ENCODE measurements around the gene NABP1.

DNA sequence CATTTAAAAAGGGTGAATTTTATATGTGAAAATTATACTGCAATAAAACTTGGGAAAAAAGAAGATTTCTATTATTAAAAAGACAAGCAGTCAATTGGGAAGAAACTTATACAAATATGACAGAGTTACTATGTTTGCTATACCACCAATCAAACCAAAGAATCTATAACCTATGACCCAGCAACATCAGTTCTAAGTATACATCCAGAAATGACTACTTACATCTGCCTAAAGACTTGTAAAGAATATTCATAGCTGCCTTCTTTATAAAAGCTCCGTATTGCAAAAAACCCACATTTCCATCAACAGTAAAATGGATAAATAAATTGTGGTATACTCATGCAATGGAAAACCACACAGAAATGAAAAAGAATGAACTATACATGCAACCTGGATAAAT lies 32.9 kb upstream of the NABP1 start:
- TF ChIP-seq, protein P1, sequence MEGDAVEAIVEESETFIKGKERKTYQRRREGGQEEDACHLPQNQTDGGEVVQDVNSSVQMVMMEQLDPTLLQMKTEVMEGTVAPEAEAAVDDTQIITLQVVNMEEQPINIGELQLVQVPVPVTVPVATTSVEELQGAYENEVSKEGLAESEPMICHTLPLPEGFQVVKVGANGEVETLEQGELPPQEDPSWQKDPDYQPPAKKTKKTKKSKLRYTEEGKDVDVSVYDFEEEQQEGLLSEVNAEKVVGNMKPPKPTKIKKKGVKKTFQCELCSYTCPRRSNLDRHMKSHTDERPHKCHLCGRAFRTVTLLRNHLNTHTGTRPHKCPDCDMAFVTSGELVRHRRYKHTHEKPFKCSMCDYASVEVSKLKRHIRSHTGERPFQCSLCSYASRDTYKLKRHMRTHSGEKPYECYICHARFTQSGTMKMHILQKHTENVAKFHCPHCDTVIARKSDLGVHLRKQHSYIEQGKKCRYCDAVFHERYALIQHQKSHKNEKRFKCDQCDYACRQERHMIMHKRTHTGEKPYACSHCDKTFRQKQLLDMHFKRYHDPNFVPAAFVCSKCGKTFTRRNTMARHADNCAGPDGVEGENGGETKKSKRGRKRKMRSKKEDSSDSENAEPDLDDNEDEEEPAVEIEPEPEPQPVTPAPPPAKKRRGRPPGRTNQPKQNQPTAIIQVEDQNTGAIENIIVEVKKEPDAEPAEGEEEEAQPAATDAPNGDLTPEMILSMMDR (conservative IDR thresholded peaks at IDR 0.05; ENCODE audit: low read length), result no peak
- no peak for TF ChIP-seq EZH2phosphoT487 (IDR thresholded peaks at IDR 0.05; ENCODE audit: borderline replicate concordance)

All from Loucy (cell line).